ENCODE data around the gene PPP1R2B. TPM values are rescaled to one million over a fixed set of nuclear protein-coding genes. Genes with fewer than 3 reads are reported as not detected.

The PPP1R2B gene
- polyA plus RNA-seq, 3 donors: 0.08 TPM; not detected in 2

DNA sequence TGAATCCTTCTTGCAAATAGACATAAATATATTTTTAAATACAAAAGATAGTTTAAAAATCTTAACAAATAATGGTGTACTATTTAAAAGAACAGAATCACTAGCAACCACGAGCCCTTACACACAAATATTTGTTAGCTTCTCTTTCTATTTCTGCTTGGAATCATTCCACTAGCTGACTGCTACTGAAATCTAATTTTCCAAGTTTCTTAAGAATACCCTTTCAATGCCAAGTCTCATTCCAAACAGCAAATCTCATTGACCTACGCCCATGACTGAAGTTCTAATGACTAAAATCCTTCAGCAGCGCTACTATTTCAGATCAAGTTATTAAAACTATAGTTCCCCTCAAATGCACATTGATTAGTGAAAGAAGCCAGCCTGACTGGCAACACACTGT lies 13.2 kb upstream of the PPP1R2B start:
- Histone ChIP-seq H3K9ac (ENCODE audit: insufficient read depth, low read length, poor library complexity, severe bottlenecking) (no peak overlapping the region), H3K36me3 (replicated peaks in 1 of 2; ENCODE audit: control insufficient read depth in 1 of 2, insufficient read depth in 2 of 2, low read length in 2 of 2) (no peaks in the 10 kb centered on the region), H3K4me3 (replicated peaks in 1 of 3; ENCODE audit: low read depth in 2 of 3, low read length in 3 of 3) (no peak overlapping the region), H2AFZ (ENCODE audit: insufficient read depth, low read depth, low read length, poor library complexity, severe bottlenecking) (no peak overlapping the region), H3K27me3 (ENCODE audit: control insufficient read depth in 2 of 2, insufficient read depth in 2 of 2, low read length in 2 of 2) (no peaks in the 10 kb centered on the region), H3K9me3 (replicated peaks in 1 of 2; ENCODE audit: control insufficient read depth in 1 of 2, insufficient read depth in 1 of 2, low read length in 2 of 2) (no peaks in the 10 kb centered on the region), H4K20me1 (ENCODE audit: insufficient read depth, low read length) (no peaks in the 10 kb centered on the region), H3K27ac (ENCODE audit: low read depth in 1 of 2, low read length in 2 of 2) (no peak overlapping the region), H3K79me2 (ENCODE audit: insufficient read depth, low read length) (no peaks in the 10 kb centered on the region), H3K4me2 (replicated peaks; ENCODE audit: extremely low read depth, low read length, poor library complexity, severe bottlenecking) (no peak overlapping the region), H3K4me1 (ENCODE audit: control insufficient read depth in 1 of 2, insufficient read depth in 2 of 2, low read length in 2 of 2) (no peaks in the 10 kb centered on the region)
- H3K27me3 Mint-ChIP-seq (ENCODE audit: low read depth in 3 of 3): peaks cover 0 to 2% (median 1%) of the 10 kb centered on the region in 3 donors
- TF ChIP-seq, protein P1, sequence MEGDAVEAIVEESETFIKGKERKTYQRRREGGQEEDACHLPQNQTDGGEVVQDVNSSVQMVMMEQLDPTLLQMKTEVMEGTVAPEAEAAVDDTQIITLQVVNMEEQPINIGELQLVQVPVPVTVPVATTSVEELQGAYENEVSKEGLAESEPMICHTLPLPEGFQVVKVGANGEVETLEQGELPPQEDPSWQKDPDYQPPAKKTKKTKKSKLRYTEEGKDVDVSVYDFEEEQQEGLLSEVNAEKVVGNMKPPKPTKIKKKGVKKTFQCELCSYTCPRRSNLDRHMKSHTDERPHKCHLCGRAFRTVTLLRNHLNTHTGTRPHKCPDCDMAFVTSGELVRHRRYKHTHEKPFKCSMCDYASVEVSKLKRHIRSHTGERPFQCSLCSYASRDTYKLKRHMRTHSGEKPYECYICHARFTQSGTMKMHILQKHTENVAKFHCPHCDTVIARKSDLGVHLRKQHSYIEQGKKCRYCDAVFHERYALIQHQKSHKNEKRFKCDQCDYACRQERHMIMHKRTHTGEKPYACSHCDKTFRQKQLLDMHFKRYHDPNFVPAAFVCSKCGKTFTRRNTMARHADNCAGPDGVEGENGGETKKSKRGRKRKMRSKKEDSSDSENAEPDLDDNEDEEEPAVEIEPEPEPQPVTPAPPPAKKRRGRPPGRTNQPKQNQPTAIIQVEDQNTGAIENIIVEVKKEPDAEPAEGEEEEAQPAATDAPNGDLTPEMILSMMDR (IDR thresholded peaks at IDR 0.05): no peak
- no peaks in the 10 kb centered on the region for H3K36me3 Mint-ChIP-seq
- H3K9me3 Mint-ChIP-seq: peaks cover 0 to 3% (median 0%) of the 10 kb centered on the region in 7 donors
- WGBS (ENCODE audit: insufficient coverage): 85% methylated on average over 2 of the region's 3 CpGs
- no peaks in the 10 kb centered on the region for H3K4me1 Mint-ChIP-seq
- H3K4me3 Mint-ChIP-seq: no peak overlapping the region
- DNase-seq: no peak
- intact Hi-C loops (cut with micrococcal nuclease): no loop called here
- H3K27ac Mint-ChIP-seq: no peak overlapping the region

DNA sequence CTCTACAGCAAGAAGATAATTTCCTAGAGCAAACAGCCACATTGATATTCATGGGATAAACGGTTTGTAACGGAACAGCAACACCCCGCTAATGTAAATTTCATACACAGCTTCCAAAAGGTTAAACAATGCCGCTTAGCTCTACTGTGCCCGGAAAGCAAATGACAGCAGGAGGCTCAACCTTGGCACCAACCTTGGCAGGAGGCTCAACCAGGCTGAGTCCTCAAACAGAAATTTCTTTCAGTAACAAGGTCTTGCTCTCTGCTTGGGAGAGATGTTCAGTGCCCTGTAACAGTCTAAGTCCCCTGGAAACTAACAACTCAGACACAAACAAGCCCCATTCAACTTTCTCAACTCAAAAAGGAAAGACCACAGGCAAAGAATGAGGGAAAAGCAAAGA lies 11.1 kb upstream of the PPP1R2B start:
- H3K4me2 ChIP-seq (replicated peaks; ENCODE audit: extremely low read depth, low read length, poor library complexity, severe bottlenecking): no peak overlapping the region
- H3K9me3 Mint-ChIP-seq: peaks cover 0 to 3% (median 0%) of the 10 kb centered on the region in 7 donors
- no peak overlapping the region for H3K9ac ChIP-seq (ENCODE audit: insufficient read depth, low read length, poor library complexity, severe bottlenecking)
- H3K9me3 ChIP-seq (replicated peaks in 1 of 2; ENCODE audit: control insufficient read depth in 1 of 2, insufficient read depth in 1 of 2, low read length in 2 of 2): no peaks in the 10 kb centered on the region
- H3K4me3 Mint-ChIP-seq: no peak overlapping the region
- TF ChIP-seq, protein P1 (IDR thresholded peaks at IDR 0.05): no peak
- H3K79me2 ChIP-seq (ENCODE audit: insufficient read depth, low read length): no peaks in the 10 kb centered on the region
- H2AFZ ChIP-seq (ENCODE audit: insufficient read depth, low read depth, low read length, poor library complexity, severe bottlenecking): no peak overlapping the region
- no peaks in the 10 kb centered on the region for H3K36me3 ChIP-seq (replicated peaks in 1 of 2; ENCODE audit: control insufficient read depth in 1 of 2, insufficient read depth in 2 of 2, low read length in 2 of 2)
- H3K4me1 Mint-ChIP-seq: no peaks in the 10 kb centered on the region
- intact Hi-C loops (cut with micrococcal nuclease): no loop called here
- DNase-seq: no peak
- no peak overlapping the region for H3K27ac Mint-ChIP-seq
- no peaks in the 10 kb centered on the region for H3K27me3 ChIP-seq (ENCODE audit: control insufficient read depth in 2 of 2, insufficient read depth in 2 of 2, low read length in 2 of 2)
- H3K4me1 ChIP-seq (ENCODE audit: control insufficient read depth in 1 of 2, insufficient read depth in 2 of 2, low read length in 2 of 2): no peaks in the 10 kb centered on the region
- 100% methylated on average over 5 of the region's 5 CpGs for WGBS (ENCODE audit: insufficient coverage)
- H3K4me3 ChIP-seq (replicated peaks in 1 of 3; ENCODE audit: low read depth in 2 of 3, low read length in 3 of 3): no peak overlapping the region
- H3K36me3 Mint-ChIP-seq: no peaks in the 10 kb centered on the region
- no peak overlapping the region for H3K27ac ChIP-seq (ENCODE audit: low read depth in 1 of 2, low read length in 2 of 2)
- H3K27me3 Mint-ChIP-seq (ENCODE audit: low read depth in 3 of 3): peaks cover 0 to 2% (median 0%) of the 10 kb centered on the region in 3 donors
- H4K20me1 ChIP-seq (ENCODE audit: insufficient read depth, low read length): no peaks in the 10 kb centered on the region

All from CD14-positive monocyte (primary cell).